OCI-M2 (cell line): Measurements from ENCODE around the gene UQCRHL.
A peak's percentile ranks its signal among the peaks of the same experiment; 100 is the strongest.
"Not testable (repeated sequence)": the region's sequence is repeated elsewhere in the genome, so short reads cannot be mapped to it uniquely, and the experiment has no call there.

Experiments used
- DNase-seq: peaks from one replicate; lab custom pipeline; 2025; ENCODE audit not compliant: unreplicated experiment; lab: John Stamatoyannopoulos, UW

Gene UQCRHL

GRCh38 chr1:15835741-15836510, 28.5 kb upstream of the UQCRHL start:
- DNase-seq = peak; percentile 89

- peak; percentile 78 for DNase-seq
Observed at GRCh38 chr1:15835205-15835740, 27.8 kb upstream of the UQCRHL start.

- peak; percentile 21 for DNase-seq
Observed at GRCh38 chr1:15834406-15835204, 27.2 kb upstream of the UQCRHL start.

GRCh38 chr1:15833842-15834405, 26.5 kb upstream of the UQCRHL start:
- no peak for DNase-seq

- DNase-seq = peak; percentile 27
Observed at GRCh38 chr1:15833069-15833679, 25.7 kb upstream of the UQCRHL start.

- no peak for DNase-seq
Observed at GRCh38 chr1:15830258-15830657, 22.8 kb upstream of the UQCRHL start.

GRCh38 chr1:15828931-15829330, 21.5 kb upstream of the UQCRHL start:
- DNase-seq = not testable (repeated sequence)

- DNase-seq = not testable (repeated sequence)
Observed at GRCh38 chr1:15827567-15827966, 20.1 kb upstream of the UQCRHL start.

GRCh38 chr1:15826810-15827507, 19.5 kb upstream of the UQCRHL start:
- DNase-seq = no peak

GRCh38 chr1:15825800-15826199, 18.4 kb upstream of the UQCRHL start:
- DNase-seq = no peak

GRCh38 chr1:15820478-15820877, 13.0 kb upstream of the UQCRHL start:
- no peak for DNase-seq

- no peak for DNase-seq
Observed at GRCh38 chr1:15816674-15817073, 9.2 kb upstream of the UQCRHL start.

GRCh38 chr1:15810073-15810472, 2.6 kb upstream of the UQCRHL start:
- DNase-seq = no peak

- no peak for DNase-seq
Observed at GRCh38 chr1:15808955-15809354, 1.5 kb upstream of the UQCRHL start.

- no peak for DNase-seq
Observed at GRCh38 chr1:15807121-15807520, 328 bp downstream of the UQCRHL start.

- no peak for DNase-seq
Observed at GRCh38 chr1:15804060-15804459, 3.4 kb downstream of the UQCRHL start.

GRCh38 chr1:15803380-15803779, 4.1 kb downstream of the UQCRHL start:
- DNase-seq = no peak

GRCh38 chr1:15802234-15802965, 5.0 kb downstream of the UQCRHL start:
- no peak for DNase-seq

GRCh38 chr1:15799928-15800835, 7.3 kb downstream of the UQCRHL start:
- DNase-seq = no peak
